ENCODE data around the gene EVC2. TPM values are rescaled to one million over a fixed set of nuclear protein-coding genes. Genes with fewer than 3 reads are reported as not detected.

EVC2 gene
- total and polyA plus RNA-seq, 10 of the 15 experiments (the other 5 are each of a cell fraction or from before 2014, with no cell fraction given) = 0.34 to 10.4 (median 5.6) TPM

DNA sequence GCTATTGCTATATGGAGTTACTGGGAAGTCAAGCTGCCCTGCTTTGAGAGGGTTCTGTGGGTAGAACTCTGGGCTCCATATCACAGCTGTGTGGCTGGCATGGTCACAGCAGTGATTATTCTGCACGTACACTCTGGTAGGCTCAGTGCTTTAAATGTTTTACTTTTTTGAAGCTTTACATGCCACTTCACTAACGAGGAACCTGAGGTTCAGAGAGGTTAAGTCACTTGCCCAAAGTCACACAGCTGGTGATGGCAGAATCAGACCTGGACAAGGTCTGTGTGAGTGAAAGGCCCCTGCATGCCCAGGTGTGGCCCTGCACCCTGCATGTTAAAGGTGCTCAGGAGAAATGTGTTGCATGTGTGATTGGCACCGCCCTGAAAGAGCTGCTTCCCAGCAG, 27.1 kb upstream of the EVC2 start:
- Histone ChIP-seq H3K27me3 (replicated peaks in 1 of 2; ENCODE audit: control insufficient read depth in 2 of 2, insufficient read depth in 2 of 2, low read length in 1 of 2) (no peaks in the 10 kb centered on the region), H3K27ac (ENCODE audit: control insufficient read depth, insufficient read depth) (no peak overlapping the region), H4K20me1 (ENCODE audit: control insufficient read depth, insufficient read depth) (no peaks in the 10 kb centered on the region), H3K9me3 (replicated peaks; ENCODE audit: control insufficient read depth, insufficient read depth, low read length) (no peaks in the 10 kb centered on the region), H3K4me3 (no peak overlapping the region), H3K4me2 (ENCODE audit: control insufficient read depth, insufficient read depth) (no peak overlapping the region), H2AFZ (ENCODE audit: control insufficient read depth, low read depth, low read length) (no peak overlapping the region), H3K79me2 (ENCODE audit: control insufficient read depth, insufficient read depth, low read length) (no peaks in the 10 kb centered on the region), H3K36me3 (ENCODE audit: control insufficient read depth in 2 of 2, insufficient read depth in 2 of 2, low read length in 1 of 2) (peaks cover 2 to 3% of the 10 kb centered on the region in 2 experiments; a peak in 3 of 4 replicates), H3K9ac (ENCODE audit: control insufficient read depth, insufficient read depth, low read length) (no peak overlapping the region), H3K4me1 (ENCODE audit: control insufficient read depth, insufficient read depth, low read length) (no peaks in the 10 kb centered on the region)
- POLR2A ChIA-PET = no interaction called here
- TF ChIP-seq STAT1 (conservative IDR thresholded peaks at IDR 0.05) = no peak
- no peak for TF ChIP-seq TCF3 (IDR thresholded peaks at IDR 0.05; ENCODE audit: borderline replicate concordance, insufficient read depth, low read depth, low read length)
- TF ChIP-seq EP300 (IDR thresholded peaks at IDR 0.05; ENCODE audit: borderline replicate concordance in 1 of 2, control insufficient read depth in 1 of 2, low read depth in 2 of 2, low read length in 2 of 2) = no peak
- no peak for TF ChIP-seq BRCA1 (IDR thresholded peaks at IDR 0.05; ENCODE audit: low read depth, low read length)
- no peak for TF ChIP-seq ZBED1 (IDR thresholded peaks at IDR 0.05; ENCODE audit: borderline replicate concordance)
- TF ChIP-seq MTA3 (IDR thresholded peaks at IDR 0.05; ENCODE audit: borderline replicate concordance, low read length) = no peak
- TF ChIP-seq RUNX3 (IDR thresholded peaks at IDR 0.05; ENCODE audit: low read length) = no peak
- TF ChIP-seq FOXM1 (IDR thresholded peaks at IDR 0.05; ENCODE audit: low read depth, low read length) = no peak
- TF ChIP-seq, protein P1, sequence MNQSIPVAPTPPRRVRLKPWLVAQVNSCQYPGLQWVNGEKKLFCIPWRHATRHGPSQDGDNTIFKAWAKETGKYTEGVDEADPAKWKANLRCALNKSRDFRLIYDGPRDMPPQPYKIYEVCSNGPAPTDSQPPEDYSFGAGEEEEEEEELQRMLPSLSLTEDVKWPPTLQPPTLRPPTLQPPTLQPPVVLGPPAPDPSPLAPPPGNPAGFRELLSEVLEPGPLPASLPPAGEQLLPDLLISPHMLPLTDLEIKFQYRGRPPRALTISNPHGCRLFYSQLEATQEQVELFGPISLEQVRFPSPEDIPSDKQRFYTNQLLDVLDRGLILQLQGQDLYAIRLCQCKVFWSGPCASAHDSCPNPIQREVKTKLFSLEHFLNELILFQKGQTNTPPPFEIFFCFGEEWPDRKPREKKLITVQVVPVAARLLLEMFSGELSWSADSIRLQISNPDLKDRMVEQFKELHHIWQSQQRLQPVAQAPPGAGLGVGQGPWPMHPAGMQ (IDR thresholded peaks at IDR 0.05; ENCODE audit: borderline replicate concordance) = no peak
- TF ChIP-seq MTA2 (IDR thresholded peaks at IDR 0.05; ENCODE audit: low read depth) = no peak
- TF ChIP-seq CREB1 (IDR thresholded peaks at IDR 0.05; ENCODE audit: low read depth) = no peak
- TF ChIP-seq NFYA (IDR thresholded peaks at IDR 0.05; ENCODE audit: borderline replicate concordance, low read depth, low read length) = no peak
- no peak for TF ChIP-seq HDAC6 (IDR thresholded peaks at IDR 0.05; ENCODE audit: unreplicated experiment)
- no peak for TF ChIP-seq JUND (IDR thresholded peaks at IDR 0.05; ENCODE audit: low read depth, low read length)
- TF ChIP-seq, protein P2, sequence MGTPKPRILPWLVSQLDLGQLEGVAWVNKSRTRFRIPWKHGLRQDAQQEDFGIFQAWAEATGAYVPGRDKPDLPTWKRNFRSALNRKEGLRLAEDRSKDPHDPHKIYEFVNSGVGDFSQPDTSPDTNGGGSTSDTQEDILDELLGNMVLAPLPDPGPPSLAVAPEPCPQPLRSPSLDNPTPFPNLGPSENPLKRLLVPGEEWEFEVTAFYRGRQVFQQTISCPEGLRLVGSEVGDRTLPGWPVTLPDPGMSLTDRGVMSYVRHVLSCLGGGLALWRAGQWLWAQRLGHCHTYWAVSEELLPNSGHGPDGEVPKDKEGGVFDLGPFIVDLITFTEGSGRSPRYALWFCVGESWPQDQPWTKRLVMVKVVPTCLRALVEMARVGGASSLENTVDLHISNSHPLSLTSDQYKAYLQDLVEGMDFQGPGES (IDR thresholded peaks at IDR 0.05) = no peak
- TF ChIP-seq, protein P3, sequence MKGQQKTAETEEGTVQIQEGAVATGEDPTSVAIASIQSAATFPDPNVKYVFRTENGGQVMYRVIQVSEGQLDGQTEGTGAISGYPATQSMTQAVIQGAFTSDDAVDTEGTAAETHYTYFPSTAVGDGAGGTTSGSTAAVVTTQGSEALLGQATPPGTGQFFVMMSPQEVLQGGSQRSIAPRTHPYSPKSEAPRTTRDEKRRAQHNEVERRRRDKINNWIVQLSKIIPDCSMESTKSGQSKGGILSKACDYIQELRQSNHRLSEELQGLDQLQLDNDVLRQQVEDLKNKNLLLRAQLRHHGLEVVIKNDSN (IDR thresholded peaks at IDR 0.05; ENCODE audit: borderline replicate concordance, extremely low read length, insufficient read depth, low read depth, low read length) = no peak
- TF ChIP-seq NRF1 (conservative IDR thresholded peaks at IDR 0.05; ENCODE audit: low read depth, low read length) = no peak
- no peak for TF ChIP-seq LARP7 (IDR thresholded peaks at IDR 0.05)
- TF ChIP-seq ZNF274 (IDR thresholded peaks at IDR 0.05; ENCODE audit: insufficient read depth, insufficient read length) = no peak
- TF ChIP-seq FOS (IDR thresholded peaks at IDR 0.05; ENCODE audit: borderline replicate concordance, extremely low read depth, insufficient read length) = no peak
- intact Hi-C loops (cut with micrococcal nuclease; ENCODE audit: unreplicated experiment) (no loop called here), in situ Hi-C loops (cut with MboI) (no loop called here)
- 8% methylated on average over 3 of the region's 3 CpGs for WGBS (ENCODE audit: insufficient coverage, insufficient replicate concordance, low lambda C conversion rate, missing lambda C conversion rate)
- ATAC-seq (no peak), FAIRE-seq (no peak), DNase-seq (ENCODE audit: low read depth, low spot score) (no peak)
- no TSS peak for BruUV-seq (replicated peaks)
- RAD21 ChIA-PET (ENCODE audit: unreplicated experiment) = no interaction called here
- SMC1A ChIA-PET (ENCODE audit: uncharacterized antibody, unreplicated experiment) = interaction anchor here (1.0 kb wide), 1 partner anchor 11 kb away, joined by 4 read pairs; no protein-coding TSS in a partner anchor
- CTCF ChIA-PET = interaction anchor here (0.6 to 1.4 kb wide), 2 partner anchors 12 to 16 kb away, joined by 3 read pairs; no protein-coding TSS in a partner anchor

All from GM12878 (cell line).